ENCODE measurements around the gene PAAF1.

Gene PAAF1

GRCh38 chr11:73974604-73975478, 98.0 kb downstream of the PAAF1 start:
- no peak for DNase-seq

DNA sequence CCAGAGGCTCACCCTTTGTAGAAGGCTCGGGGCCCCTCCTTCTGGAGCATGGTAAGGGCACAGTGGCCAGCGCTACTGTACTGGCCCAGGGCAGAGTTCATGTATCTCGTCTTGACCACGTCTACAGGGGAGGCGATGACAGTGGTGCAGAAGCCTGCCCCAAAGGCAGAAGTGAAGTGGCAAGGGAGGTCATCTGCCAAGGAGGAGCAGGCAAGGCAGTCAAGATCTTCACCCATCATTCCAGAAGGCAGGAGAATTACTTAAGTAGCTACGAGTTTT, 98.6 kb downstream of the PAAF1 start:
- DNase-seq, result no peak

DNA sequence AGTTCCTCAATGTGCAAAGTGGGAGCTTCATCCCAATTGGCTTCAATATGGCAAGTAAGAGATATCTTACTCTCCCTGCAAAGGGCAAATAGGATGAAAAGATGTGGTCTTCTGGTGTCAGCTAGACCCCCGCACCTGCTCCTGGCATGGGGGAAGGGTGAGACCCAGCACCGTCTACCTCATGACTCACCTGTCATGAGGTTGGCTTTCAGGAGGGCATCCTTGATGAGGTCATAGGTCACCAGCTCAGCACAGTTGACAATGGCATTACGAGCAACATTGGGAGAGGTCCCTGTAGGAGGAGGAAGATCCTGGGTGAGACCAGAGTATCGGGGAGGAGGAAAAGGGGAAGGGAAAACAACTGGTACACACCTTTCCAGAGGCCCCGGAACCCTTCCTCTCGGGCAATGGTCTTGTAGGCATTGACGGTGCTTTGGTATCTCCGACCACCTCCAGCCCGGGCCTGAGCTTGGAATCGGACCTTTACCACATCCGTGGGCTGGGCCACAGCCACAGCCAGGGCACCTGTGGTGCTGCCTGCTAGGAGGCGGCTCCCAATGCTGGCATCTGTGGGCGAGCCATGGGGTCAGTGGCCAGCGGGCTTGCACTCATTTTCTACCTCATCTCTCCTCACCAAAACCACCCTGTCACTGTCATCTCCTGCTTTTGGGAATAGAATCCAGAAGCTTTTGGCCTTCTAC, 99.8 kb downstream of the PAAF1 start:
- DNase-seq, result no peak

DNA sequence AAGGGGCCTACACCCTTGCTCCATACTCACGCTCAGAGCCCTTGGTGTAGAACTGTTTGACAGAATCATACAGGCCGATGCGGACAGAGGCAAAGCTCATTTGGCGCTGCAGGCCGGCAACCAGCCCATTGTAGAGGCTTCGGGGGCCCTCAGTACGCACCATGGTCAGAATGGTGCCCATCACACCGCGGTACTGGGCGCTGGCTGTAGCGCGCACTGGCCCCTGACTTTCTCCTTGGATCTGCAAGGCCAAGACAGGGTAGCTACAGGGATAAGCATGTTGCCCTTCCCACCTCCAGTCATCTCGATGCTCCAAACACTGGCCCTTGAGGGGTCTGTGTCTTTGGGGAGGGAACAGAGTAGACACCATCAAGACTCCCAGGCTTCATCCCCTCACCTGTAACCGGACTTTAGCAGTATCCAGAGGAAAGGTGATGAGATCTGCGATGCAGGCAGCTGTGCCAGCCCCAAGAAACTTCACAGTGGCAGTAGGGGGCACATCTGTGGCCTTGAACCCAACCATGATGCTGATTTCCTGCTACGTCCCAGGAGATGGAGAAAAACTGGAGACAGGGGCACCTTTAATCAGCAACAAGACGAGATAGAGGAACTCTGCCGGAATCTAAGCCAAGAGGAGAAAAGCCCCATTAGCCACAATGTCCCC, 101.2 kb downstream of the PAAF1 start:
- DNase-seq, result no peak

DNA sequence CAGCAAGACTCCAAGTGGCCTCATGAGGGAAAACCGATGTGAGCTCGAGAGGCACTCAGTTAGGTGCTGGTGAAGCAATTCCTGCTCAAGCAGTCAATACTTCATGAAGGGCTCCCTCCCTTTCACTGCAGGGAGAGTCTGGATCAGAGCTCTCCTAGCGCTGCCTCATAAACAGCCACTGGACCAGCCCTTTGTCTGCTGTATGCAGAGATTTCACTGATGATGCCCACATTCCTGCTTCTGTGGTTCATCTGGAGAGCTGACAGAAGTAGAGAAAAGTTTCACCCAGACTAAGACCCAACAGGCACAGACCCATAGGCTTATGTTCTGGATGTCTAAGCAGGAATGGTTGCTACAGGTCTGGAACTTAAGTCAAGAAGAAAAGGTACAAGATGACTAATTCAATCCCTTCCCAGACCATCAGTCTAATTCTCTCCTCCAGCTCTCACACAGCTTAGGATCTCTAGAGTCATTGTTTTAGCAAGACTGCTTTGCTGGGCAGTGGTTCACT, 101.8 kb downstream of the PAAF1 start:
- no peak for DNase-seq

DNA sequence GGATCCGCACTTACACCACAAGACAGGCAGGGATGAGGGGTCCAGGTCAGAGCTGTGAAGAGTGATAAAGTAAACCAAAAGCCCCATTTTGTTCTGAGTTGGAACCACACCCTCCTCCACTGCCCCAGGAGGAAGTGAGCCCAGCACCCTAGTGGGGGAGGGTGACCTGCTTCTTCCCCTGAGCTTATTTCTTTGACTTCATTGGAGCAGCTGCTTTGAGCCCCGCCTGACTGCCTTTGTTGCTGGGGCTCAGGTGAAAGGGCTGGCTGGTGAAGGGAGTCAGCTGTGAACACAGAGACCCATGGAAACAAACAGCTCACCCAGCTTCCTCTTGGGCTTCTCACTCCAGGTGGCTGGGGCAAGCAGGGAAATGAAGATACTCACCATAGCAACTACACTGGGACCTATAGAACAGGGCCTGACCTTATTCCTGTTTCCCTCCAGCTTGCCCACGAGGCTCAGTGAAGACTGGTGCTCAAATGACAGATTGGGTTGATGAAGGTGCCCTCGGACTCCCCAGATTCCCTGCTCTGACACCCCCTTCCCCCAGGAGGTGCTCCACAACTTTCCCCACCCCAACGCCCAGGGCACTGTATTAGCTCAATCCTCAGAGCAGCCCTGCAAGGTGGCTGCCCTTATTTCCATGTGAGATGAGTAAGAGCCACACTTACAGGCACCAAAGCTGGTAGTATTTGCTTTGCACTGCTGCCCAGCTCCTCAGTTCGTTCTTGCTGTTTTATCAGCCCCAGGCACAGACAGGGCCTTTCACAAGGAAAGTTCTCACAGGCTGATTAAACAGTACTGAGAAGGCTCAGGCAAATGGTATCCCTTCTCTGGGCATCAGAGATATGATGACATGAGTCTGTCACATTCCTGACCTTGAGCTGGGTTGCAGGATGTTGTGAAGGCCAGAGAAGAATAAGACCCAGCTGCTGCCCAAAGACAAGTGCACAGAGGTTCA, 103.5 kb downstream of the PAAF1 start:
- peak; percentile 87 to 90 for DNase-seq
